HCT116 (cell line): Measurements from ENCODE around the gene THADA. TPM values are rescaled to one million over a fixed set of nuclear protein-coding genes. Genes with fewer than 3 reads are reported as not detected.

Experiments used
- ATAC-seq: fragments of 200-7000 bp; cut with Tn5 transposase; 2 replicates; pipeline ENCODE4 v1.9.1; 2020; ENCODE audit warnings: mild to moderate bottlenecking, moderate library complexity
- BruUV-seq: library from RNA; stranded (reverse); fragments of 400-500 nt; replicated peaks from 2 replicates; lab custom pipeline; 2021; lab: Mats Ljungman, UMichigan
- CTCF ChIA-PET: fragments of 300-600 bp; sonication (Branson Sonifier 250); formaldehyde crosslinking; loops from one replicate; lab custom pipeline; 2021; ENCODE audit warnings: antibody characterized with exemption; lab: Charles Lee
- POLR2A ChIA-PET: fragments of 300-600, 350-600 bp; sonication (Branson Sonifier 250); formaldehyde crosslinking; loops from one replicate; lab custom pipeline; 2021; ENCODE audit warnings: antibody characterized with exemption; lab: Charles Lee
- RAD21 ChIA-PET, 2 experiments: fragments of 300-600 bp; sonication (Branson Sonifier 250); formaldehyde crosslinking; loops; one replicate each; lab custom pipeline; 2023; ENCODE audit warnings: low total read pairs in 2 of 2; ENCODE audit not compliant: uncharacterized antibody in 2 of 2, unreplicated experiment in 2 of 2, low non-redundant PET in 1 of 2; lab: Charles Lee
- DNase-seq: peaks from one replicate; pipeline ENCODE4 v3.0.0-alpha.2; 2010; ENCODE audit warnings: low read depth, low spot score
- H2AFZ ChIP-seq: fragments of 200-600 bp; shearing (Covaris generic), sonication (generic); 2 replicates; pipeline ENCODE4 v1.6.1; 2017; ENCODE audit warnings: low read depth, mixed run types, mixed read lengths, antibody characterized with exemption, low read length; ENCODE audit not compliant: poor library complexity, severe bottlenecking
- H3K27ac ChIP-seq: 2 replicates; pipeline ENCODE4 v1.5.1; 2012; ENCODE audit warnings: low read depth, low read length
- H3K27me3 ChIP-seq: fragments of 200-600 bp; sonication (generic); 2 replicates; pipeline ENCODE4 v1.6.1; 2016; ENCODE audit warnings: mixed run types, low read length, mixed read lengths; ENCODE audit not compliant: insufficient read depth
- H3K36me3 ChIP-seq, 2 experiments: fragments of 200-500 bp in 1 of 2; fragments of 200-600 bp in 1 of 2; sonication (Bioruptor generic) in 1 of 2; sonication (generic) in 1 of 2; 2 replicates each; pipeline versions ENCODE4 v1.5.1 to v1.6.1; 2014 to 2016; ENCODE audit warnings: low read length in 2 of 2, inconsistent platforms in 1 of 2, mixed read lengths in 1 of 2, mixed run types in 1 of 2; ENCODE audit not compliant: insufficient read depth in 2 of 2, control insufficient read depth in 1 of 2
- H3K4me1 ChIP-seq, 2 experiments: fragments of 200-600 bp in 1 of 2; sonication (generic) in 1 of 2; 2 replicates each; pipeline versions ENCODE4 v1.5.1 to v1.6.1; 2012 to 2017; ENCODE audit warnings: low read length in 2 of 2, inconsistent platforms in 1 of 2, mild to moderate bottlenecking in 1 of 2, mixed read lengths in 1 of 2, mixed run types in 1 of 2, moderate library complexity in 1 of 2; ENCODE audit not compliant: insufficient read depth in 2 of 2, control insufficient read depth in 1 of 2
- H3K4me2 ChIP-seq: fragments of 200-600 bp; sonication (generic); 2 replicates; pipeline ENCODE4 v1.6.1; 2017; ENCODE audit warnings: mixed run types, low read length, mixed read lengths
- H3K4me3 ChIP-seq, 2 experiments: fragments of 200-600 bp in 1 of 2; sonication (generic) in 1 of 2; replicated peaks in 1 of 2; 2 replicates each; pipeline ENCODE4 v1.5.1; 2011 to 2016; ENCODE audit warnings: low read length in 2 of 2, control low read depth in 1 of 2, low read depth in 1 of 2, mild to moderate bottlenecking in 1 of 2, mixed read lengths in 1 of 2, mixed run types in 1 of 2
- H3K79me2 ChIP-seq: fragments of 200-600 bp; sonication (generic); 2 replicates; pipeline ENCODE4 v1.6.1; 2017; ENCODE audit warnings: mild to moderate bottlenecking, mixed run types, low read length, moderate library complexity, mixed read lengths; ENCODE audit not compliant: insufficient read depth
- H3K9ac ChIP-seq: fragments of 200-600 bp; sonication (generic); 2 replicates; pipeline ENCODE4 v1.6.1; 2016; ENCODE audit warnings: low read length, mixed read lengths
- H3K9me2 ChIP-seq: fragments of 200-600 bp; sonication (generic), shearing (Covaris generic); 2 replicates; pipeline ENCODE4 v1.6.1; 2017; ENCODE audit warnings: mixed run types, mild to moderate bottlenecking, moderate library complexity; ENCODE audit not compliant: insufficient read depth
- H3K9me3 ChIP-seq, 2 experiments: fragments of 200-500 bp in 1 of 2; fragments of 200-600 bp in 1 of 2; sonication (Bioruptor generic) in 1 of 2; sonication (generic) in 1 of 2; 2 replicates each; pipeline ENCODE4 v1.6.1; 2014 to 2017; ENCODE audit warnings: low read length in 2 of 2, mixed read lengths in 2 of 2, inconsistent platforms in 1 of 2, low read depth in 1 of 2, mild to moderate bottlenecking in 1 of 2, mixed run types in 1 of 2, moderate library complexity in 1 of 2; ENCODE audit not compliant: control insufficient read depth in 1 of 2, insufficient read depth in 1 of 2
- H4K20me1 ChIP-seq: fragments of 200-600 bp; sonication (generic), shearing (Covaris generic); 2 replicates; pipeline ENCODE4 v1.6.1; 2017; ENCODE audit warnings: mixed run types, mild to moderate bottlenecking, moderate library complexity; ENCODE audit not compliant: insufficient read depth
- EGR1 ChIP-seq: IDR thresholded peaks from 2 replicates; pipeline ENCODE4 v1.6.1; 2012; ENCODE audit warnings: low read depth
- ELF1 ChIP-seq: IDR thresholded peaks from 2 replicates; pipeline ENCODE4 v1.6.1; 2012; ENCODE audit warnings: low read depth, borderline replicate concordance
- EZH2 ChIP-seq: fragments of 200-600 bp; sonication (generic); IDR thresholded peaks from 2 replicates; pipeline ENCODE4 v1.6.1; 2017; ENCODE audit warnings: antibody characterized with exemption, mixed run types
- JUND ChIP-seq: IDR thresholded peaks from 2 replicates; pipeline ENCODE4 v1.6.1; 2012
- MAX ChIP-seq: IDR thresholded peaks from 2 replicates; pipeline ENCODE4 v1.6.1; 2012
- REST ChIP-seq: IDR thresholded peaks from 2 replicates; pipeline ENCODE4 v1.6.1; 2012; ENCODE audit warnings: low read depth
- SIN3A ChIP-seq: IDR thresholded peaks from 2 replicates; pipeline ENCODE4 v1.6.1; 2012; ENCODE audit warnings: low read depth
- SP1 ChIP-seq: IDR thresholded peaks from 2 replicates; pipeline ENCODE4 v1.6.1; 2012; ENCODE audit warnings: low read depth
- SRF ChIP-seq: IDR thresholded peaks from 2 replicates; pipeline ENCODE4 v1.6.1; 2012; ENCODE audit warnings: low read depth
- YY1 ChIP-seq: IDR thresholded peaks from 2 replicates; pipeline ENCODE4 v1.6.1; 2011; ENCODE audit warnings: low read length, low read depth, moderate library complexity, mild to moderate bottlenecking; ENCODE audit not compliant: insufficient replicate concordance; ENCODE audit errors: extremely low read depth
- ZBTB33 ChIP-seq: IDR thresholded peaks from 2 replicates; pipeline ENCODE4 v1.6.1; 2011; ENCODE audit warnings: mild to moderate bottlenecking, low read length, moderate library complexity; ENCODE audit not compliant: insufficient replicate concordance; ENCODE audit errors: extremely low read depth
- ZFX ChIP-seq: fragments of 450-650 bp; IDR thresholded peaks from 2 replicates; pipeline ENCODE4 v1.6.1; 2017
- intact Hi-C: fragments of 100-400 bp; cut with micrococcal nuclease; formaldehyde crosslinking; loops from 2 replicates; pipeline ENCODE4 v1.10.0; 2022
- total RNA-seq: library from RNA; stranded (reverse); gene quantifications from one replicate; pipeline ENCODE4 v1.2.1, GENCODE V29; 2021; ENCODE audit not compliant: unreplicated experiment

Gene THADA
- total RNA-seq, 1 experiment from 2014 or later: 30.7 TPM

- H3K4me2 ChIP-seq: no peak overlapping the region
- H3K27me3 ChIP-seq: no peaks in the 10 kb centered on the region
- CTCF ChIA-PET: interaction anchor here (1.0 kb wide), 1 partner anchor 31 kb away, joined by 3 read pairs; no protein-coding TSS in a partner anchor
- H3K4me3 ChIP-seq: no peak overlapping the region
- intact Hi-C loops: no loop called here
- TF ChIP-seq SP1 (no peak), SIN3A (no peak), ELF1 (no peak), MAX (no peak), SRF (no peak), EZH2 (no peak), EGR1 (no peak), REST (no peak), ZFX (no peak), YY1 (no peak), ZBTB33 (no peak), JUND (no peak)
- no peaks in the 10 kb centered on the region for H3K9me3 ChIP-seq
- peaks cover 14 to 18% of the 10 kb centered on the region in 2 experiments for H3K4me1 ChIP-seq
- no peak overlapping the region for H2AFZ ChIP-seq
- H3K9me2 ChIP-seq: no peaks in the 10 kb centered on the region
- POLR2A ChIA-PET: no interaction called here
- DNase-seq (no peak), ATAC-seq (no peak)
- H3K27ac ChIP-seq: no peak overlapping the region
- no TSS peak for BruUV-seq
- H3K79me2 ChIP-seq: no peaks in the 10 kb centered on the region
- no peak overlapping the region for H3K9ac ChIP-seq
- H4K20me1 ChIP-seq: no peaks in the 10 kb centered on the region
- RAD21 ChIA-PET: no interaction called here
- H3K36me3 ChIP-seq: no peaks in the 10 kb centered on the region
Measured at GRCh38 chr2:43259512-43259911, 336.3 kb downstream of the THADA start.
